GM23338 (cell line): ENCODE results near the gene SLC24A4. TPM values are rescaled to one million over a fixed set of nuclear protein-coding genes. Genes with fewer than 3 reads are reported as not detected.

Source experiments
- ATAC-seq: fragments of 200-7000 bp; cut with Tn5 transposase; 3 replicates; pipeline ENCODE4 v1.9.1; 2020
- DNase-seq: peaks from one replicate; pipeline ENCODE4 v3.0.0-alpha.2; 2015; ENCODE audit warnings: low spot score
- H2AFZ ChIP-seq: fragments of 200-600 bp; sonication (generic); 2 replicates; pipeline ENCODE4 v1.8.0; 2016; ENCODE audit warnings: antibody characterized with exemption, mild to moderate bottlenecking, moderate library complexity
- H3F3A ChIP-seq: fragments of 200-600 bp; sonication (generic); replicated peaks from 2 replicates; pipeline ENCODE4 v1.8.0; 2017; ENCODE audit warnings: antibody characterized with exemption, mixed run types, low read depth
- H3K27ac ChIP-seq: fragments of 200-600 bp; sonication (generic); 2 replicates; pipeline ENCODE4 v1.6.1; 2016; ENCODE audit warnings: low read depth
- H3K27me3 ChIP-seq: fragments of 200-600 bp; sonication (generic); 2 replicates; pipeline ENCODE4 v1.8.0; 2016; ENCODE audit warnings: mild to moderate bottlenecking, mixed run types, moderate library complexity; ENCODE audit not compliant: insufficient read depth
- H3K36me3 ChIP-seq: fragments of 200-600 bp; sonication (generic); 2 replicates; pipeline ENCODE4 v1.8.0; 2016; ENCODE audit warnings: mild to moderate bottlenecking; ENCODE audit not compliant: insufficient read depth
- H3K4me1 ChIP-seq: fragments of 200-600 bp; sonication (generic); 2 replicates; pipeline ENCODE4 v1.8.0; 2016; ENCODE audit warnings: mild to moderate bottlenecking, moderate library complexity; ENCODE audit not compliant: insufficient read depth
- H3K4me2 ChIP-seq: fragments of 200-600 bp; sonication (generic); 2 replicates; pipeline ENCODE4 v1.7.1; 2017; ENCODE audit warnings: mixed run types
- H3K4me3 ChIP-seq: fragments of 200-600 bp; sonication (generic); 2 replicates; pipeline ENCODE4 v1.6.1; 2016; ENCODE audit warnings: mixed run types
- H3K79me2 ChIP-seq: fragments of 200-600 bp; sonication (generic); replicated peaks from 2 replicates; pipeline ENCODE4 v1.8.0; 2017; ENCODE audit warnings: mild to moderate bottlenecking; ENCODE audit not compliant: insufficient read depth
- H3K9me2 ChIP-seq: fragments of 200-600 bp; sonication (generic); 2 replicates; pipeline ENCODE4 v1.8.0; 2017; ENCODE audit not compliant: insufficient read depth
- H4K20me1 ChIP-seq: fragments of 200-600 bp; sonication (generic); replicated peaks from 2 replicates; pipeline ENCODE4 v1.8.0; 2017; ENCODE audit warnings: mild to moderate bottlenecking; ENCODE audit not compliant: insufficient read depth
- H3K27ac Mint-ChIP-seq: 2 replicates; pipeline ENCODE4 v1.8.0; 2020; ENCODE audit warnings: inconsistent platforms, mild to moderate bottlenecking, moderate library complexity, mixed read lengths
- H3K27me3 Mint-ChIP-seq: 3 replicates; pipeline ENCODE4 v1.8.0; 2022; ENCODE audit warnings: low read depth, mild to moderate bottlenecking, moderate library complexity, mixed read lengths, inconsistent platforms; ENCODE audit not compliant: insufficient read depth, poor library complexity
- H3K36me3 Mint-ChIP-seq: 3 replicates; pipeline ENCODE4 v1.8.0; 2021; ENCODE audit warnings: low read depth, mild to moderate bottlenecking, inconsistent platforms, moderate library complexity, mixed read lengths
- H3K4me1 Mint-ChIP-seq: 3 replicates; pipeline ENCODE4 v1.8.0; 2020; ENCODE audit warnings: mild to moderate bottlenecking, inconsistent platforms, mixed read lengths
- H3K4me3 Mint-ChIP-seq: 3 replicates; pipeline ENCODE4 v1.8.0; 2021; ENCODE audit warnings: moderate library complexity, mild to moderate bottlenecking, inconsistent platforms, mixed read lengths
- H3K9me3 Mint-ChIP-seq: 3 replicates; pipeline ENCODE4 v1.8.0; 2020; ENCODE audit warnings: moderate library complexity, mild to moderate bottlenecking, inconsistent platforms, mixed read lengths
- CREB1 ChIP-seq: fragments of 250-450 bp; sonication (Bioruptor Pico); IDR thresholded peaks from 2 replicates; pipeline ENCODE4 v1.5.0; 2020; ENCODE audit warnings: low read depth, mild to moderate bottlenecking, moderate library complexity
- EZH2 ChIP-seq: fragments of 200-600 bp; sonication (generic); IDR thresholded peaks from one replicate; pipeline ENCODE4 v1.8.0; 2017; ENCODE audit warnings: antibody characterized with exemption, mild to moderate bottlenecking, low read depth; ENCODE audit not compliant: unreplicated experiment
- EZH2phosphoT487 ChIP-seq: fragments of 200-600 bp; sonication (generic); IDR thresholded peaks from one replicate; pipeline ENCODE4 v1.8.1; 2018; ENCODE audit warnings: antibody characterized with exemption; ENCODE audit not compliant: unreplicated experiment
- JUNB ChIP-seq: IDR thresholded peaks from one replicate; pipeline ENCODE4 v1.6.1; 2016; ENCODE audit warnings: antibody characterized with exemption; ENCODE audit not compliant: unreplicated experiment
- POLR2AphosphoS5 ChIP-seq: IDR thresholded peaks from 2 replicates; pipeline ENCODE4 v1.6.1; 2016; ENCODE audit warnings: antibody characterized with exemption, low read depth
- STAT1 ChIP-seq: IDR thresholded peaks from one replicate; pipeline ENCODE4 v1.6.1; 2016; ENCODE audit warnings: antibody characterized with exemption; ENCODE audit not compliant: unreplicated experiment
- ZNF114 ChIP-seq: fragments of 250-450 bp; sonication (Bioruptor Pico); IDR thresholded peaks from 2 replicates; pipeline ENCODE4 v1.5.0; 2020; ENCODE audit warnings: mild to moderate bottlenecking, moderate library complexity
- ZNF331 ChIP-seq: fragments of 250-450 bp; sonication (Bioruptor Pico); IDR thresholded peaks from 2 replicates; pipeline ENCODE4 v1.5.0; 2020; ENCODE audit warnings: low read depth, mild to moderate bottlenecking, moderate library complexity
- polyA plus RNA-seq: library from polyadenylated mRNA; unstranded; fragments of >200 nt; fragmentation: Nextera tagmentation; extraction: Ambion mirVana; gene quantifications from 2 replicates; pipeline ENCODE4 v1.2.1, GENCODE V29; 2016
- total RNA-seq: library from RNA; depleted of rRNA; stranded (reverse); fragments of >200 nt; shearing (Covaris generic); gene quantifications from 2 replicates; pipeline ENCODE4 v1.2.3, GENCODE V29; 2014
- TF ChIP-seq, protein P1 (sequence below): IDR thresholded peaks from 2 replicates; pipeline ENCODE4 v1.6.1; 2016; ENCODE audit warnings: antibody characterized with exemption
- TF ChIP-seq, protein P2 (sequence below), 2 experiments: fragments of 200-600 bp in 1 of 2; sonication (generic) in 1 of 2; conservative IDR thresholded peaks; 2 replicates each; pipeline versions ENCODE4 v1.5.1 to v1.6.1; 2016 to 2017; ENCODE audit warnings: antibody characterized with exemption in 2 of 2, low read depth in 2 of 2, mild to moderate bottlenecking in 2 of 2, moderate library complexity in 1 of 2
- TF ChIP-seq, protein P3 (sequence below): IDR thresholded peaks from one replicate; pipeline ENCODE4 v1.6.1; 2018; ENCODE audit warnings: antibody characterized with exemption; ENCODE audit not compliant: unreplicated experiment

SLC24A4 gene
- total and polyA plus RNA-seq, 2 experiments from 2014 or later = 0.06 to 0.38 TPM

DNA sequence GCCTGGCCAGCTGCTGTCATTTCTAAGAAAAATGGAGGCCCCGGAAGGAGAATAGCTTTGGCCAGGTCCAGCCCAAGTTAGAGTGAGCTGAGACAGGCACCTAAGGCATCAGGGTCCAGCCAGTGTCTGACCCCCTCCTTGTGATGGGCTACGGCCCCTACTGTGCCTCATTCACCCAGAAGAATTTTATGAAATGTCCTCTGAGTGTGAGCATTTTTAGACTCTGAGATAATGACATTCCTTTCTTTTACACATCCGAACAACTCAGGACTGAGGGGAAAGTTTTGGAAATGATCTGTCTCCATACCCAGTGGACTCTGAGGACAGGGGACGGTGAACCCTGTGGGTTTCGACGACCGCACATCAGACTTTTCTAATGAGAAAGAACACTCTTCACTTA is 50.4 kb downstream of the SLC24A4 start (continued):
- TF ChIP-seq, protein P1, sequence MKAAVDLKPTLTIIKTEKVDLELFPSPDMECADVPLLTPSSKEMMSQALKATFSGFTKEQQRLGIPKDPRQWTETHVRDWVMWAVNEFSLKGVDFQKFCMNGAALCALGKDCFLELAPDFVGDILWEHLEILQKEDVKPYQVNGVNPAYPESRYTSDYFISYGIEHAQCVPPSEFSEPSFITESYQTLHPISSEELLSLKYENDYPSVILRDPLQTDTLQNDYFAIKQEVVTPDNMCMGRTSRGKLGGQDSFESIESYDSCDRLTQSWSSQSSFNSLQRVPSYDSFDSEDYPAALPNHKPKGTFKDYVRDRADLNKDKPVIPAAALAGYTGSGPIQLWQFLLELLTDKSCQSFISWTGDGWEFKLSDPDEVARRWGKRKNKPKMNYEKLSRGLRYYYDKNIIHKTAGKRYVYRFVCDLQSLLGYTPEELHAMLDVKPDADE = no peak
- TF ChIP-seq EZH2phosphoT487 (no peak), ZNF331 (no peak), ZNF114 (CRISPR knock-in tag) (no peak), JUNB (no peak), STAT1 (no peak), CREB1 (no peak), EZH2 (no peak), POLR2AphosphoS5 (no peak)
- TF ChIP-seq, protein P2, sequence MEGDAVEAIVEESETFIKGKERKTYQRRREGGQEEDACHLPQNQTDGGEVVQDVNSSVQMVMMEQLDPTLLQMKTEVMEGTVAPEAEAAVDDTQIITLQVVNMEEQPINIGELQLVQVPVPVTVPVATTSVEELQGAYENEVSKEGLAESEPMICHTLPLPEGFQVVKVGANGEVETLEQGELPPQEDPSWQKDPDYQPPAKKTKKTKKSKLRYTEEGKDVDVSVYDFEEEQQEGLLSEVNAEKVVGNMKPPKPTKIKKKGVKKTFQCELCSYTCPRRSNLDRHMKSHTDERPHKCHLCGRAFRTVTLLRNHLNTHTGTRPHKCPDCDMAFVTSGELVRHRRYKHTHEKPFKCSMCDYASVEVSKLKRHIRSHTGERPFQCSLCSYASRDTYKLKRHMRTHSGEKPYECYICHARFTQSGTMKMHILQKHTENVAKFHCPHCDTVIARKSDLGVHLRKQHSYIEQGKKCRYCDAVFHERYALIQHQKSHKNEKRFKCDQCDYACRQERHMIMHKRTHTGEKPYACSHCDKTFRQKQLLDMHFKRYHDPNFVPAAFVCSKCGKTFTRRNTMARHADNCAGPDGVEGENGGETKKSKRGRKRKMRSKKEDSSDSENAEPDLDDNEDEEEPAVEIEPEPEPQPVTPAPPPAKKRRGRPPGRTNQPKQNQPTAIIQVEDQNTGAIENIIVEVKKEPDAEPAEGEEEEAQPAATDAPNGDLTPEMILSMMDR (conservative IDR thresholded peaks at IDR 0.05; ENCODE audit: low read depth in 2 of 2) = no peak
- TF ChIP-seq, protein P3, sequence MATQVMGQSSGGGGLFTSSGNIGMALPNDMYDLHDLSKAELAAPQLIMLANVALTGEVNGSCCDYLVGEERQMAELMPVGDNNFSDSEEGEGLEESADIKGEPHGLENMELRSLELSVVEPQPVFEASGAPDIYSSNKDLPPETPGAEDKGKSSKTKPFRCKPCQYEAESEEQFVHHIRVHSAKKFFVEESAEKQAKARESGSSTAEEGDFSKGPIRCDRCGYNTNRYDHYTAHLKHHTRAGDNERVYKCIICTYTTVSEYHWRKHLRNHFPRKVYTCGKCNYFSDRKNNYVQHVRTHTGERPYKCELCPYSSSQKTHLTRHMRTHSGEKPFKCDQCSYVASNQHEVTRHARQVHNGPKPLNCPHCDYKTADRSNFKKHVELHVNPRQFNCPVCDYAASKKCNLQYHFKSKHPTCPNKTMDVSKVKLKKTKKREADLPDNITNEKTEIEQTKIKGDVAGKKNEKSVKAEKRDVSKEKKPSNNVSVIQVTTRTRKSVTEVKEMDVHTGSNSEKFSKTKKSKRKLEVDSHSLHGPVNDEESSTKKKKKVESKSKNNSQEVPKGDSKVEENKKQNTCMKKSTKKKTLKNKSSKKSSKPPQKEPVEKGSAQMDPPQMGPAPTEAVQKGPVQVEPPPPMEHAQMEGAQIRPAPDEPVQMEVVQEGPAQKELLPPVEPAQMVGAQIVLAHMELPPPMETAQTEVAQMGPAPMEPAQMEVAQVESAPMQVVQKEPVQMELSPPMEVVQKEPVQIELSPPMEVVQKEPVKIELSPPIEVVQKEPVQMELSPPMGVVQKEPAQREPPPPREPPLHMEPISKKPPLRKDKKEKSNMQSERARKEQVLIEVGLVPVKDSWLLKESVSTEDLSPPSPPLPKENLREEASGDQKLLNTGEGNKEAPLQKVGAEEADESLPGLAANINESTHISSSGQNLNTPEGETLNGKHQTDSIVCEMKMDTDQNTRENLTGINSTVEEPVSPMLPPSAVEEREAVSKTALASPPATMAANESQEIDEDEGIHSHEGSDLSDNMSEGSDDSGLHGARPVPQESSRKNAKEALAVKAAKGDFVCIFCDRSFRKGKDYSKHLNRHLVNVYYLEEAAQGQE = no peak

DNA sequence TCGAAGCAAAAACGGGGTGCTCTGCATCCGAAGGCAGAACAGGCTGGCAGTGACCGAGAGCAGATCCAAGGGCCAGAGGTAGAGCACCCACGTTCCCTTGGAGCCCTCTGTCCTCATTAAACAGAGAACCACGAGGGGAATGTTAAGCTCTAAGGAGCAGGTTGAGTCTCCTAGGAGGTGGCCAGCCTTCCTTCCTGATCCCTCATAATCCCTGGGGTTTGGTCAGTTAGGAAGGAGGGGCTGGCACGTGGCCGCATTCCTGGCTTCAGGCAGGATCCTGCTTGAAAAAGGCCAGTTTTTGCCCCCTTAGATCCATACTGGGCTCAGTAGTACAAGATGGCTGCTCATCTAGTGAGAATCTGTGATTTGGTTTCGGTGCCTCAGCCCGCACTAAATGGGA is 57.2 kb downstream of the SLC24A4 start:
- no peaks in the 10 kb centered on the region; the same call in 1 of the 2 replicates for H3K4me1 ChIP-seq
- H3K27ac Mint-ChIP-seq = no peak overlapping the region
- no peaks in the 10 kb centered on the region for H3K36me3 ChIP-seq
- H3F3A ChIP-seq = no peaks in the 10 kb centered on the region
- H3K4me2 ChIP-seq = no peak overlapping the region
- H3K4me3 Mint-ChIP-seq = no peak overlapping the region
- no peaks in the 10 kb centered on the region for H3K36me3 Mint-ChIP-seq
- H3K27me3 ChIP-seq = no peaks in the 10 kb centered on the region
- no peaks in the 10 kb centered on the region for H3K9me3 Mint-ChIP-seq
- peaks cover 3% of the 10 kb centered on the region for H3K27me3 Mint-ChIP-seq
- no peak overlapping the region for H3K27ac ChIP-seq
- H3K4me3 ChIP-seq = no peak overlapping the region
- H3K9me2 ChIP-seq = no peaks in the 10 kb centered on the region
- H2AFZ ChIP-seq = no peak overlapping the region
- TF ChIP-seq EZH2 (no peak), ZNF114 (CRISPR knock-in tag) (no peak), STAT1 (no peak), POLR2AphosphoS5 (no peak), EZH2phosphoT487 (no peak)
- TF ChIP-seq, protein P3 = no peak
- TF ChIP-seq, protein P2 (conservative IDR thresholded peaks at IDR 0.05; ENCODE audit: low read depth in 2 of 2) = no peak
- DNase-seq (no peak), ATAC-seq (no peak)
- no peaks in the 10 kb centered on the region for H3K79me2 ChIP-seq
- H4K20me1 ChIP-seq = no peaks in the 10 kb centered on the region
- H3K4me1 Mint-ChIP-seq = peaks cover 19% of the 10 kb centered on the region
